GM12872 (cell line): ENCODE data around the gene TIGD6.
A peak's percentile ranks its signal among the peaks of the same experiment; 100 is the strongest.

Experiments used
- TF ChIP-seq, protein P1 (sequence below): IDR thresholded peaks from 3 replicates; pipeline ENCODE4 v1.5.1; 2011; ENCODE audit warnings: low read depth, mild to moderate bottlenecking, low read length, moderate library complexity; ENCODE audit not compliant: insufficient read depth

Gene TIGD6

DNA sequence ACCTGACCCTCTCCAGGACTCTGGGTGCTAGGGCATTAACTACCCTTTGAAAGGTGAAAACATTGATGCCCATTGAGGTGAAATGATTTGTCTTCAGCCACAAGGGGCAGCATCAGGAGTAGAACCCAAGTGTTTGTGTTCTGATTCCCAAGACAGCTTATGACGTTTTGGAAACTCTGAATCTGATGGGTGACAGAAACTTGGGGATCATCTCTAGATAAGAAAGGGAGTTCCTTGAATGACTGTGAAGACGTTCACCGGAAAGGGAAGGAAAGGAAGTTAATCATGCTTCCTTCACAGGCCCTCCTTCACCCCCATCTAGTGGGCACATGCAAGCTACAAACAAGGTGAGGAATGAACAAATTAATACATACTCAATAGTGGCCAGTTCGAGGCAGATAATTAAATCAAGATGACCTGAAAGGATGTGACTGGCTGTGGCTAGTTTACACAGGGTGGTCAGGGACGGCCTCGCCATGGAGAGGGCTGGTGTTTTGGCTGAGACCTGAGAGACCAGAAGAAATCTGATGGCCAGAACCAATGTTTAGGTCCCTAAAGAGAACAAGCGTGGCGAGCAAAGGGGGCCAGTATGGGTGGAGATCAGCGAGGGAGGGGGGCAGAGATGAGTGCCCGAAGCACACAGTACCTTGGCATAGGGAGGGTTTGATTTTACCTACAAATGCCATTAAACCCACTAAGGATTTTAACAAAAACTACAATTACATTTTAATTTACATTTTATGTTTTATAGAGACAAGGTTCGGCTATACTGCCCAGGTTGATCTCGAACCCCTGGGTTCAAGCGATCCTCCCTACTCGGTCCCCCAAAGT is 40.8 kb downstream of the TIGD6 start:
- TF ChIP-seq, protein P1, sequence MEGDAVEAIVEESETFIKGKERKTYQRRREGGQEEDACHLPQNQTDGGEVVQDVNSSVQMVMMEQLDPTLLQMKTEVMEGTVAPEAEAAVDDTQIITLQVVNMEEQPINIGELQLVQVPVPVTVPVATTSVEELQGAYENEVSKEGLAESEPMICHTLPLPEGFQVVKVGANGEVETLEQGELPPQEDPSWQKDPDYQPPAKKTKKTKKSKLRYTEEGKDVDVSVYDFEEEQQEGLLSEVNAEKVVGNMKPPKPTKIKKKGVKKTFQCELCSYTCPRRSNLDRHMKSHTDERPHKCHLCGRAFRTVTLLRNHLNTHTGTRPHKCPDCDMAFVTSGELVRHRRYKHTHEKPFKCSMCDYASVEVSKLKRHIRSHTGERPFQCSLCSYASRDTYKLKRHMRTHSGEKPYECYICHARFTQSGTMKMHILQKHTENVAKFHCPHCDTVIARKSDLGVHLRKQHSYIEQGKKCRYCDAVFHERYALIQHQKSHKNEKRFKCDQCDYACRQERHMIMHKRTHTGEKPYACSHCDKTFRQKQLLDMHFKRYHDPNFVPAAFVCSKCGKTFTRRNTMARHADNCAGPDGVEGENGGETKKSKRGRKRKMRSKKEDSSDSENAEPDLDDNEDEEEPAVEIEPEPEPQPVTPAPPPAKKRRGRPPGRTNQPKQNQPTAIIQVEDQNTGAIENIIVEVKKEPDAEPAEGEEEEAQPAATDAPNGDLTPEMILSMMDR = peak; percentile 71

DNA sequence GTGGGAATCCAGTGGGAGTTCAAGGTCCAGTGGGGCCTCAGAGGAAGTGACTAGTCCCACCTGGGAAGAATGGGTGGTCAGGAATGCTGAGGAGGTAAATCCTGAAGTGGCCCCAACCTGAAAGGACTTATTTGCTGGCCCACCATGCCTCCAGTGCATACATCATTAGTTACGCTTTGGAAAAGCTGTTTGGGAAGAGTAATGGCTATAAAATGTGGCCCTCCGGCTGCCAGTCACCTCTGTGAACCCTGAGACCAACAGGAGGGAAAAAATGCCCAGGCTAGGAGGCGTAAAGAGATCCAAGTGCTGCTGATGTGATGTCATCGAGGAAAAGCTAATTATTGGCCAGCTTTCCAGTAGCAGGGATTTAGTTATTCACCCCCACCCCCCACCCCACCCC is 42.6 kb downstream of the TIGD6 start:
- TF ChIP-seq, protein P1 = no peak

DNA sequence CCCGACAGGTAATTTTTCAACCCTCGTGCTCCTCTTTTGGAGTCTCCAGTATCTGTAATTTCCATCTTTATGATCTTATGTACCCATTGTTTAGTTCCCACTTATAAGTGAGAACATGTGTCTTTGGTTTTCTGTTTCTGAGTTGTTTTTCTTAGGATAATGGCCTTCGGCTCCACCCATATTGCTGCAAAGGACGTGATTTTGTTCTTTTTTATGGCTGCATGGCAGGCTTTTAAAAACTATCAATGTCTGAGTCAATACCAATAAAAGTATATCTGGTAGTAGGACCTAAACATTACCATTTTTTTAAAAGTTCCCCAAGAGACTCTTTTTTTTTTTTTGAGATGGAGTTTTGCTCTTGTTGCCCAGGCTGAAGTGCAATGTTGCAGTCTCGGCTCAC is 43.8 kb downstream of the TIGD6 start:
- TF ChIP-seq, protein P1 = no peak

DNA sequence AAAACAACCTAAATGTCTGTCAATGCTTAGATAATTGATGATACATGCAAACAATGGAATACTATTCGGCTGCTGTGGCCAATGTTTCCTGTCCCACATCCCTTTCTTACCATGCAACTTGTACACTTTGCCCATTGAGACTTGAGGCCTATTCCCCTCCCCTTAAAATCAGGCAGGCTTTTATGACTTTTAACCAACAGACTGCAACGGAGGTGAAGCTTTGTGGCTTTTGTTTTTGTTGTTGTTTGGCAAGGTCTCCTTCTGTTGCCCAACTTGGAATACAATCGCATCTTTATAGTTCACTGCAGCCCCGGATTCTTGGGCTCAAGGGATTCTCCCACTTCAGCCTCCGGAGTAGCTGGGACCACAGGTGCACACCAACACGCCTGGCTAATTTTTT is 45.7 kb downstream of the TIGD6 start:
- TF ChIP-seq, protein P1 = no peak

DNA sequence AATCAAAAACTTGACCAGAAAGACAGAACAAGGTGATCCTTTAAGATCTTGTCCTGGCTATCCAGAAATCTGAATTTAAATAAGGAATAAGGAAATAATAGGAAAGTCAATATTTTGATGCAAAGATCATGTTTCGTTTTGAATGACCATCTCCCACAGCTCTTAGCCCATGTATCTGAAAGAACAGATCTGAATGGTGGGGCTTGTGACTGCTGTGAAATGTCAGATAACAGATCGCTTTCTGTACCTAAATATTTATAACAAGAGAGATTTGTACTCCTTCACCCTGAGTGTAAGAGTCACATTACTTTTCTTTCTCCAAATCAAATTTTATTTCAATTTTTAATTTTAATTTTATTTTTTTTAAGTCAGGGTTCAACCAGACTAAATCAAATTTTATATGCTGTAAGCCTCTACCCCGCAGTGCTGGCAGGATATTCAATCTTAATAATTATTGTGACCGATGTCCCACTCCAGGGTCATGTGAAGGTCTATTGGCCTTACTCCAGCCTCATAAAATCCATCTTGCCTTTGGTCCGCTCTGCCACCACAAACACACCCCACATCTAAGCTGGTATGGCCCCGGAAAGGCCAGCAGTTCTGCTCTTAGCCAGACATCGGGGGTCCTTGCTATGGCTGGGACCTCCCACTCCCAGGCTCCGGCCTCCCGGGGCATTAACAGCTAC is 46.9 kb downstream of the TIGD6 start:
- TF ChIP-seq, protein P1 = no peak

DNA sequence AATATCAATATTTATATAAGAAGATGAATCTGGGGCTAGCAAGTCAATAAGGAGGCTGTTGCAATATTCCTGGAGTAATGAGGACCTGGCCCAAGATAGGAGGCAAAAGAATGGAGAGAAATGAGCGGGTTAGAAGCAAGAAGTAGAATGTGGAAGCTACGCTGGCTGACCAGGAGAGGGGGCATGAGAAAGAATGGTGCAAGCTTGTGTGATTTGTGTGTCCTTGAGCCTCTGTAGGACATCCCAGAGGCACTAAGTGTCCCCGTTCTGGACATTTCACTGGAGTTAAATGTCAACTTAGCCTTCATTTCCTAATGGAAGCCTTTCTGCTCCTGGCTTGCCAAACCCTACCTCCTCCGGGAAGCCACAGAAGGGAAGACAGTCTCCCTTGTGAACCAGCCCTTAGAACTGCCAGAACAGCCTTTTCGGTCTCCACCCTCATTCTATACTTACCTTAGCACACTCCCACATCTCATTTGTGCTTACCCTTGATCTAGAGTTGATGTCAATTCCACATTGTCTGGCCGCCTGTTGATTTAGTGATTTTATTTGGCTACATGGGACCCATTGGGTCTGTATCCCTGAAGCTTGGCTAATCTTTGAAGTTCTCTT is 49.2 kb downstream of the TIGD6 start:
- TF ChIP-seq, protein P1 = no peak

DNA sequence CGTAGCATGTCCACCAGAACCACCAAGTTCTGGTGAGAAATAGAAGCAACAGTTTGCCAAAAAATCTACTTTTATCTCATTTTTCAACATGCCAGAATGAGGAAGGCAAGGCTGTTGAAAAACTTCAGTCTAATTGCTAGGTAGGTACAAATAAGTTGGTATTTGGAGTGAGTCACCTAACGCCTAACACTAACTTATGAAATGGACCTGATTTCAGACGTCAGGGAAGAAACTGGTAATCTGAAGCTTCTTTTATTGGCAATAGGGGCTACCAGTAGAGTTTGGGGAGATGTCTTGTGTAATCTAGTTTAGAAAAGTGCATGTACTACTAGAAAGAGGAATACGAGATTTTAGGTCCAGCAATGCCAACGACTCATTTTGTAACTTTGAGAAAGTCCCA is 51.5 kb downstream of the TIGD6 start:
- TF ChIP-seq, protein P1 = no peak
